ENCODE measurements around the gene ENG.
A peak's percentile ranks its signal among the peaks of the same experiment; 100 is the strongest.
"Not testable (repeated sequence)": the region's sequence is repeated elsewhere in the genome, so short reads cannot be mapped to it uniquely, and the experiment has no call there.

ENG gene

GRCh38 chr9:127841087-127841835 lies 13.2 kb downstream of the ENG start:
- DNase-seq = no peak

DNA sequence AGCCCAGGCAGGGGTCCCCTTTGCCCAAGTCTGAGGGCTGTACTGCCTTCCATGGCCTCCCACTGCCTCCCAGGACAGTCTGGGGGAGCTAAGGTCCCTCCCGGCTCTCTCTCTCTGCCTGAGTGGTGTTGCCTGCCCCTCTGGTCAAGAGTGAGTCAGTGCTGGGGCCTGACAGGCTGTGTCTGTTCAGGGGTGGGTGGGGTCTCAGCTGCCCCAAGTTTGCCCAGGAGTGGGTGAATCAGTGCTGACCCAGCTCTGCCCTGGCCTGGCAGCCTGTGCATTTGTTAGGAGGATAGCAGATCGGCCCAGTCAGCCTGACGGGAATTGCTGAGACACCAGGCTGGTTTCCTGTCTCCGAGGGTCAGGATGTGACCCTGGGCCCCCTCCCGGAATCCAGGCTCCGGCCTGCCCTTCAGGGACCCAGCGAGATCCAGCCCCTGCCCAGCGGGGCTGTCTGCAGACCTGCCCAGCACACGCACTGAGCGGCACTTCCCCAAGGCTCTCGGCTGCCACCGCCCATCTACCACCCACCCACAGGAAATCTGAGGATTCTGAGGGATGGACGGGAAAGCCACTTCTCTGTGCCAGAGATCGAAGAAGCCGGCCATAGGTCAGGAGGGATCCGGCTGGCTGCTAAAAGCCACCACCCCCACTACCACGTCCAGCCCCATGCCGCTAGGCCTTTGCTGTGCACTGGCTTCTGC lies 15.9 kb downstream of the ENG start:
- DNase-seq = peak; percentile 67

GRCh38 chr9:127837346-127837745 lies 17.1 kb downstream of the ENG start:
- no peak for DNase-seq

DNA sequence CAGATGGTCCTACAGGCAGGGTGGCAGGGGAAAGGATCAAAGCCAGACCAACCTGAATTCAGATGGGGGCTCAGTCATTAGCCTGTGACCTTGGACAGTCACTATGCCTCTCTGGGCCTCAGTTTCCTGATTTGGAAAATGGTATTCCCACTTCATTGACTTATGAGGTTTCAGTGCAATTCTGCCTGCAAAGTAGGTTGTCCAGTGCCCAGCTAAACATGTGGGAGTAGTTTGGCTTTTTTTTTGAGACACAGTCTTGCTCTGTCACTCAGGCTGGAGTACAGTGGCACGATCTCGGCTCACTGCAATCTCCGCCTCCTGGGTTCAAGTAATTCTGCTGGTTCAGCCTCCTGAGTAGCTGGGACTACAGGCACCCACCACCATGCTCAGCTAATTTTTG lies 17.9 kb downstream of the ENG start:
- not testable (repeated sequence) for DNase-seq

GRCh38 chr9:127835991-127836516 lies 18.4 kb downstream of the ENG start:
- DNase-seq = peak; percentile 70

- no peak for DNase-seq
Measured at GRCh38 chr9:127833555-127833954, 20.9 kb downstream of the ENG start.

- DNase-seq = no peak
Measured at GRCh38 chr9:127832248-127832647, 22.2 kb downstream of the ENG start.

GRCh38 chr9:127829205-127829906 lies 25.1 kb downstream of the ENG start:
- DNase-seq = no peak

DNA sequence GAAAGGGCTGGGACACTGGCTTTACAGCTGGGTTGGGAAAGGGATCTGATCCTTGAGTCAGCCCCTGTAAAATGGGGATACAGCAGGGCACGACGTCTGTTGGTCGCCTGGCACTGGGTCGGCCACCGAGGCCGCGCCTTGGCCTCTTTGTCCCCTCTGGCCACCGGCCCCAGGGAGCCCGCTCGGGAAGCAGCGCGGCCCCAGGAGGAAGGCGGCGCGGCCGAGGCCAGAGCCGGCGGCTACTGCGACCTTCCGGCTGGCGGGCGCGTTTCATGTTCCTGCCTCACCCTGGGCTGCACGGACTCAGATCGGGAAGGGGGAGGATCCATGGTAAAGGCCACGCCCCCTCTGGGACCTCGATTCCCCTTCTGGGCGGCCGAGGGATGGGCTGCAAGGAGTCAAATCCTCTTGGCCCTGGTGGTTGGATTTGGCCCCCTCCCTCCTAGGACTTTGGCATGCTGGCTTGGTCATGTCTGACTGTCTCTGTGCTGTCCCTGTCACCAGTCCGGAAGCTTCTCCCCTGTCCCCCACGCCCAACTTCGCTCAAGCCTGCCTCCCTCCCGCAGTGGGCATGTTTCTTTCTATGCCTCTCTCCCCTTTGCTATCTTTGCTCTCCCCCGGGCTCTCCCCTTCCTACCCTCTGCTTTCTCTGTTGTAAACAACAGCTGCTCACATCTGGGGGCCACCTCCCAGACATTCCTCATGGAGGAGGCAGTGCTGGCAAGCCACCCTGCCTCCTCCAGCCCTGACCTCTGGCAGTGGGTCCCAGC lies 26.0 kb downstream of the ENG start:
- DNase-seq = peak; percentile 51

DNA sequence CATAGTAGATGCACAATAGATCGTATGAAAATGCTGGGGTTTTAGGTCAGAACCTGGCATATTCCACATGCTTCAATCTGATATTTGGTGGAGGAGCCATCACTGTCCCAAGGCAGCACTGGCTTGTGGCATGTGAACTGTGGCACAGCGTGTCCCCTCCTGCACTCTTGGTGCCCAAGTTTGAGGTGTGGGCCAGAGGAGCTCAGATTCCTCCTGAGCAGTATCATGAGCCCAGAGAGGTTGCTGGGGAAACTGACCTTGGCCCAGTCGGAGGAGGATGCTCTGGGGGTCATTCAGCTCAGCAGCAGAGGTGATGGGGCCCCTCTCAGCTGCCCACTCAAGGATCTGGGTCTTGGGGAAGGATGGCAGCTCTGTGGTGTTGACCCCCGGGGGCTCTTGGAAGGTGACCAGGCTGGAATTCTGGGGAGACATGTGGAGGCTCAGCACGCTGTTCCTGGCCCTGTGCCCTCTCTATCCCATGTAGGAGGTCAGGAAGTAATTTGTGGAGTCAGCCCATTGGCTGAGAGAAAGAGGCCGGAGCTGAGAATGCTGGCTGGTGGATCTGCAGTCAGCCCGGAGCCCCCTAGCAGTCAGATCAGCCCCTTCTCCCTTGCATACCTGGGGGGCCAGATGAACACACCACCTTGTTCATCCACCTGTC lies 28.1 kb downstream of the ENG start:
- DNase-seq = no peak

- DNase-seq = no peak
Measured at GRCh38 chr9:127825319-127826051, 29.0 kb downstream of the ENG start.

GRCh38 chr9:127822108-127822507 lies 32.4 kb downstream of the ENG start:
- DNase-seq = no peak

DNA sequence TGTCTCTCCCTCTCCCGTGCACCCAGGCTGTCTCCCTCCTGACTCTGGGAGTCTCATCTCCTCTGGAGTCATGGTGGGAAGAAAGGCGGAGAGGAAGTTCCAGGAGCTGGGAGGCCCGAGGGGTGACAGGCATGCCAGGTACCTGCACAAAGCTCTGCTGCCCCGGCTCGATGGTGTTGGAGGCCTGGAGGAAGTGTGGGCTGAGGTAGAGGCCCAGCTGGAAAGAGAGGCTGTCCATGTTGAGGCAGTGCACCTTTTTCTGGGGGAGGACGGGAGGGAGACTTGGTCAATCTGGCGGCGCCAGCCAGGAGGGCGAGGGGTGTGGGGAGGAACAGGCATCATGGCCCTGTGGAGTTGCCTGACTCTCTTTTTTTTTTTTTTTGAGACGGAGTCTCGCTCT lies 35.9 kb downstream of the ENG start:
- no peak for DNase-seq

GRCh38 chr9:127817881-127818434 lies 36.5 kb downstream of the ENG start:
- no peak for DNase-seq

DNA sequence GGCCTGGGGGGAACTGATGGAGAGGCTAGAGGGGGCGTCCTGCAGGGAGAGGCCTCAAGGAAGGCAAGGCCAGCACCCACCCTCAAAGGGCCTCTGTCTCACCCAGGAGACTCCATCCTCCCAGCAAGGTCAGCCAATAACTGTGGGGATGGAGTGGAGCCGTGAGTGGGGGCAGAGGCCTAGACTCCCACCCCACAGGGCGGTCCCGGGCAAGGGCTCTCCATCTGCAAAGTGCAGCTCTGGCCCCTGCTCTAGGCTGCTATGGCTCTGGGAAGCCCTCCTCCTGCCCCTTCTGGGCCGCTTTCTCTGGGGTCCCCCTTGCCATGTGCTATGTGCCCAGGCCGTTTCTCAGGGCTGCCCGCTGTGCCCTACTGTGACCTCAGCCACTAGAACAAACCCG lies 37.7 kb downstream of the ENG start:
- DNase-seq = no peak

- DNase-seq = no peak
Measured at GRCh38 chr9:127816362-127816725, 38.1 kb downstream of the ENG start.

- DNase-seq = no peak
Measured at GRCh38 chr9:127815512-127816361, 38.7 kb downstream of the ENG start.

- no peak for DNase-seq
Measured at GRCh38 chr9:127814619-127815511, 39.6 kb downstream of the ENG start.

DNA sequence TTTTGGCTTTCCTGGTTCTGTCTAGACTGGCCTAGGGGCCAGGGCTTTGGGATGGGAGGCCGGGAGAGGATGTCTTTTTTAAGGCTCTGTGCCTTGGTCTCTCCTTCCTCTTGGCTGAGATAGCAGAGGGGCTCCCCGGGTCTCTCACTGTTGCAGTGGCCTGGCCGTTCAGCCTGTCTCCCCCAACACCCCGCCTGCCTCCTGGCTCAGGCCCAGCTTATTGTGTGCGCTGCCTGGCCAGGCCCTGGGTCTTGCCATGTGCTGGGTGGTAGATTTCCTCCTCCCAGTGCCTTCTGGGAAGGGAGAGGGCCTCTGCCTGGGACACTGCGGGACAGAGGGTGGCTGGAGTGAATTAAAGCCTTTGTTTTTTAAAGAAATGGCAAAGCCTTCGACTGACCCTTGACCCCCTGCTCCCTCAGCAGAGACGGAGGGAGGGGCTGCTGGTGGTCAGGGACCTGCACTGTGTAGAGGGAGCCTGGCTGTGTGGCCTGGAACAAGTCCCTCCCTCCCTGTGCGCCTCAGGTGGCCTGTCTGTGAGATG lies 40.7 kb downstream of the ENG start:
- DNase-seq = no peak

Measured in fibroblast of skin of scalp (primary cell).